GM23338 (cell line): ENCODE results near the gene DHRS3.

Experiments
- CREB1 ChIP-seq: fragments of 250-450 bp; sonication (Bioruptor Pico); IDR thresholded peaks from 2 replicates; pipeline ENCODE4 v1.5.0; 2020; ENCODE audit warnings: low read depth, mild to moderate bottlenecking, moderate library complexity
- CTCF ChIP-seq, 2 experiments: fragments of 200-600 bp in 1 of 2; sonication (generic) in 1 of 2; conservative IDR thresholded peaks; 2 replicates each; pipeline versions ENCODE4 v1.5.1 to v1.6.1; 2016 to 2017; ENCODE audit warnings: antibody characterized with exemption in 2 of 2, low read depth in 2 of 2, mild to moderate bottlenecking in 2 of 2, moderate library complexity in 1 of 2
- EZH2 ChIP-seq: fragments of 200-600 bp; sonication (generic); IDR thresholded peaks from one replicate; pipeline ENCODE4 v1.8.0; 2017; ENCODE audit warnings: antibody characterized with exemption, mild to moderate bottlenecking, low read depth; ENCODE audit not compliant: unreplicated experiment
- EZH2phosphoT487 ChIP-seq: fragments of 200-600 bp; sonication (generic); IDR thresholded peaks from one replicate; pipeline ENCODE4 v1.8.1; 2018; ENCODE audit warnings: antibody characterized with exemption; ENCODE audit not compliant: unreplicated experiment
- REST ChIP-seq: IDR thresholded peaks from one replicate; pipeline ENCODE4 v1.6.1; 2018; ENCODE audit warnings: antibody characterized with exemption; ENCODE audit not compliant: unreplicated experiment
- ZNF114 ChIP-seq: fragments of 250-450 bp; sonication (Bioruptor Pico); IDR thresholded peaks from 2 replicates; pipeline ENCODE4 v1.5.0; 2020; ENCODE audit warnings: mild to moderate bottlenecking, moderate library complexity

DNA sequence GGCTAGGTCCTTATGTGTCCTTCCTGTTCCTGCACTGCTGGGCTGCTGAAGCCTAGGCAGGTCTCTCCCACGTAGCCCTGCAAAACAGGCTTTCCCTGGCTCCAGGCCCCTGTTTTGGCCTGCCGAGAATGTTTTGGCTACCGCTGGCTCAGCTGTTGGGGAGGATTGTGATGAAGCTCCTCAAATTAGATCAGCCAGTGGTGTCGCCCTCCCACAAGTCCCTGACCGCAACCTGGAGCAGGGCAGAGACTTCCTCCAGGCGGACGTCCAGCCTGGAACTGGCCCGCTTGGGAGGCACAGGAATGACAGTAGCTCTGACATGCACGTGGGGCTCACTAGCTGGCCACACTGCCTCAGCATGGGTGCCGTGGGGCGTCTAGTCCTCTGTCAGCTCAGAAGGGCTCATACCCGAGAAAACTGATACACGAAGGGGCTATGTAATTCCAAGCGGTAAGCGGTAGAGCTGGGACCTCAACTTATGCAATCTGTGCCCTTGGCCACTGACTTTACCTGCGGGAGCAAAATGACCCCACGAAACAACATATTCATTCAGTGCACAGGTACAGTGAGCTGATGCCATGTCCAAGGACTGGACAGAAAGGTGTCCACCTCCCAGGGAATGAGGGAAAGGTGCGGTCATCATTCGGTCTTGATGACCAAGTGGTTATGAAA, 26.6 kb downstream of the DHRS3 start:
- TF ChIP-seq CTCF (conservative IDR thresholded peaks at IDR 0.05; ENCODE audit: low read depth in 2 of 2), result no peak
- no peak for TF ChIP-seq ZNF114
- TF ChIP-seq CREB1 (CRISPR knock-in tag), result no peak
- no peak for TF ChIP-seq EZH2
- no peak for TF ChIP-seq REST
- no peak for TF ChIP-seq EZH2phosphoT487
